ENCODE results near the gene F12.

The F12 gene

DNA sequence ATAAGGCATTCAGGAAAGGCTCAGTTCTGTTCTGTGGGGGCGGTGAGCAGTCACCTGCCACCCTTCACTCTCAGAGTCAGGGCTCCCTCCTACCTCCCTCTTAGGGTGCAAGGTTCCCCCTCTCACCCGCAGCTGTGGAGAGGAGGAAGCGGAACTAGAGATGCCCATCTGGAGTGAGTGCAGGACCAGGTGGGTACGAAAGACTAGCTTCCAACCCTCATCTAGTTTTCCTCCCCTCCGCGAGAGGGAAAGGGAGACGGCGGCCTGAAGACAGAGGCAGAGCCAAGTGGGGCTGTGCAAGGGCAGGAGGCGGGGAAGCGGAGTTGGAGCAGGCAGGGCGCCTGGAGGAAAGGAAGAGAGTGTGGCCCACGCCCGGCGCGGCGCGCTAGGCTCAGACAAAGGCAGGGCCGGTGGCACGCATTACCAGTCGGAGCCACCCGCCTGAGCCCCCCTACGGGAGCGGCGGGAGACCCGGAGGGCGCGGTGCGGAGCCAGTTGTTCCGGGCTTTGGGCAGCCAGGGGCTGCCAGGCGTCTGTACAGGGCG, 44.6 kb upstream of the F12 start:
- Histone ChIP-seq H3K4me3 (ENCODE audit: low read depth in 1 of 5, low read length in 5 of 5) (peak overlapping the region in 2 of 5 donors; percentile 65 to 76), H3K27ac (ENCODE audit: low read depth, low read length) (no peak overlapping the region), H3K27me3 (ENCODE audit: control insufficient read depth in 5 of 5, insufficient read depth in 4 of 5, low read length in 5 of 5) (peaks cover 25 to 34% (median 31%) of the 10 kb centered on the region in 5 donors), H3K9me3 (ENCODE audit: control insufficient read depth in 5 of 5, low read length in 5 of 5) (no peaks in the 10 kb centered on the region), H3K9ac (ENCODE audit: low read length in 5 of 5) (peak overlapping the region in 1 of 5 donors; percentile 4), H3K36me3 (ENCODE audit: control insufficient read depth in 5 of 5, insufficient read depth in 5 of 5, low read length in 5 of 5) (peaks cover 0 to 14% (median 13%) of the 10 kb centered on the region in 5 donors), H3K4me1 (ENCODE audit: control insufficient read depth in 5 of 5, insufficient read depth in 5 of 5, low read length in 5 of 5) (peaks cover 0 to 34% (median 33%) of the 10 kb centered on the region in 5 donors)

DNA sequence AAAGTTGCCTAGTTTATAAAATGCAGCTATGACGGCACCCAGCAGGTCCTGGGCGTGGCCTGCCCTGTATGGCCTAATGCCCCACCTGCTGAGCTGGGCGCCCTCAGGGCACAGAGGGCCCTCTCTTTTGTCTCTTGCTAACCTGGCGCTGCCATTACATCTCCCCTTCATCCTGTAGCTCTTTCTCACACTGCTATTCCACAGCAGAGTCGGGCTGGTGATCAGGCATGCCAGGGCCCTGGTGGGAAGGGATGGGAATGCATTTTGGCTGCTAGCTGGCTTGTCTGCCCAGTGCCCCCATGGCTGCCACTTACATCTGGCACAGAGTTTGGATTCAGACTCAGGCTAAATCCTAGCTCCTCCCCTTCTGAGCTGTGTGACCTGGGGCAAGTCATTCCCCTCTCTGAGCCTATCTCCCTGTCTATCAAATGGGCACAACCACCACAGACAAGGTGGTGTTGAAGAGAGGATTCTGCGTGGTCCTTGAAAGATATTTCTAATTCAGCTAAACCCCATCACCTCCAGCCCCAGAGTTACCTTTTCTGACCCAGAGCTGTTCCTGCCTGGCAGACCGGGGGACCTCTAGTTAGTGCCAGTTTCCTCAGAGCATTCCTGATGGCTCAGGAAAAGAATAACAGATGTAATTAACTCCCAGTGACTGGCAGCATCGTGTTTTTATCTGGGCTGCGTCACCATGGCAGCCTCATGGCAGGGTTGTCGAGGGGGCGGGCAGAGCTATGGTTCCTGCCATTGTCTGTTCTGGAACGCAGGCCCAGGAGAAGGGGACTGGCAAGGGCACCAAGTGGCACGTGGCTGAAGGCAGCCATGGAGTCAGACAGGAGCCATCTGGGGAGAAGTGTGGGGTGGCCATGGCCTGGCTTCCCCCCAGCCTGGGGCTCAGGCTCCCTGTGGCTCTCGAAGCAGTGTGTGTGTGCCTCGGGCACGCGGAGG, 43.6 kb upstream of the F12 start:
- Histone ChIP-seq H3K4me3 (ENCODE audit: low read depth in 1 of 5, low read length in 5 of 5) (no peak overlapping the region), H3K27ac (ENCODE audit: low read depth, low read length) (no peak overlapping the region), H3K9ac (ENCODE audit: low read length in 5 of 5) (no peak overlapping the region), H3K9me3 (ENCODE audit: control insufficient read depth in 5 of 5, low read length in 5 of 5) (no peaks in the 10 kb centered on the region), H3K27me3 (ENCODE audit: control insufficient read depth in 5 of 5, insufficient read depth in 4 of 5, low read length in 5 of 5) (peaks cover 25 to 43% (median 38%) of the 10 kb centered on the region in 5 donors), H3K36me3 (ENCODE audit: control insufficient read depth in 5 of 5, insufficient read depth in 5 of 5, low read length in 5 of 5) (peaks cover 0 to 5% (median 4%) of the 10 kb centered on the region in 5 donors), H3K4me1 (ENCODE audit: control insufficient read depth in 5 of 5, insufficient read depth in 5 of 5, low read length in 5 of 5) (peaks cover 0 to 37% (median 36%) of the 10 kb centered on the region in 5 donors)

DNA sequence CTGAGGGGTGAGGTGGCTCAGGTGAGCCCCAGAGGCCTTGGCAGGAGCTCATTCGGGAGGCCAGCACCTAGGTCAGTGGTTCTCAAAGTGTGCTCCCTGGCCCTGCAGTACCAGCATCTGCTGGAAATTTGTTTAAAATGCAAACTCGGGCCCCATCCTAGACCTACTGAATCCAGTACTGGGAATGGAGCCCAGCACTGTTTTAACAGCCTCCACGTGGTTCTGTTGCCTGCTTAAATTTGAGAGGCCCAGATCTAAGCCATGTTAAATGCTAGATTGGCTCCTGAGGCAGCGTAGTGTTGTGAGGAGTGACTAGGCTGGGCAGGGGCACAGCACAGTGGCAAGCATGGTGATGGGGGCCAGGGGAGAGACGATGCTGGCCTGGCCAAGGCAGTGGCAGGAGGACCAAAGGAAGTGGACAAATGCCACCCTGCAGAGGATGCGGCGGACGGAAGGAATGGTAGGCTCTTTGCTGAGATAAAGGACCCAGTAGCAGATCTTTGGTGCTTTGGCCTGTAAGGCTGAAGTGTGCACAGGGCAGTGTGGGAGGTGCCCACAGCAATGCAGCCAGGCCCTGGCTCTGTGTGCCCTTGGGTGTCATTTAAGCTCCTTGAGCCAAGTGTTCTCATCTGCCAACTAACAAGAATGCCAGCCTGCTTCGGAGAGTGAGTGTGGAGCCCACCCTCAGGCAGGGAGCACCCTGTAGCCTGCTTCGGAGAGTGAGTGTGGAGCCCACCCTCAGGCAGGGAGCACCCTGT, 41.5 kb upstream of the F12 start:
- Histone ChIP-seq H3K27me3 (ENCODE audit: control insufficient read depth in 5 of 5, insufficient read depth in 4 of 5, low read length in 5 of 5) (peaks cover 30 to 48% (median 47%) of the 10 kb centered on the region in 5 donors), H3K4me3 (ENCODE audit: low read depth in 1 of 5, low read length in 5 of 5) (no peak overlapping the region), H3K36me3 (ENCODE audit: control insufficient read depth in 5 of 5, insufficient read depth in 5 of 5, low read length in 5 of 5) (no peaks in the 10 kb centered on the region), H3K9me3 (ENCODE audit: control insufficient read depth in 5 of 5, low read length in 5 of 5) (no peaks in the 10 kb centered on the region), H3K4me1 (ENCODE audit: control insufficient read depth in 5 of 5, insufficient read depth in 5 of 5, low read length in 5 of 5) (peaks cover 0 to 42% (median 36%) of the 10 kb centered on the region in 5 donors), H3K9ac (ENCODE audit: low read length in 5 of 5) (no peak overlapping the region), H3K27ac (ENCODE audit: low read depth, low read length) (no peak overlapping the region)

DNA sequence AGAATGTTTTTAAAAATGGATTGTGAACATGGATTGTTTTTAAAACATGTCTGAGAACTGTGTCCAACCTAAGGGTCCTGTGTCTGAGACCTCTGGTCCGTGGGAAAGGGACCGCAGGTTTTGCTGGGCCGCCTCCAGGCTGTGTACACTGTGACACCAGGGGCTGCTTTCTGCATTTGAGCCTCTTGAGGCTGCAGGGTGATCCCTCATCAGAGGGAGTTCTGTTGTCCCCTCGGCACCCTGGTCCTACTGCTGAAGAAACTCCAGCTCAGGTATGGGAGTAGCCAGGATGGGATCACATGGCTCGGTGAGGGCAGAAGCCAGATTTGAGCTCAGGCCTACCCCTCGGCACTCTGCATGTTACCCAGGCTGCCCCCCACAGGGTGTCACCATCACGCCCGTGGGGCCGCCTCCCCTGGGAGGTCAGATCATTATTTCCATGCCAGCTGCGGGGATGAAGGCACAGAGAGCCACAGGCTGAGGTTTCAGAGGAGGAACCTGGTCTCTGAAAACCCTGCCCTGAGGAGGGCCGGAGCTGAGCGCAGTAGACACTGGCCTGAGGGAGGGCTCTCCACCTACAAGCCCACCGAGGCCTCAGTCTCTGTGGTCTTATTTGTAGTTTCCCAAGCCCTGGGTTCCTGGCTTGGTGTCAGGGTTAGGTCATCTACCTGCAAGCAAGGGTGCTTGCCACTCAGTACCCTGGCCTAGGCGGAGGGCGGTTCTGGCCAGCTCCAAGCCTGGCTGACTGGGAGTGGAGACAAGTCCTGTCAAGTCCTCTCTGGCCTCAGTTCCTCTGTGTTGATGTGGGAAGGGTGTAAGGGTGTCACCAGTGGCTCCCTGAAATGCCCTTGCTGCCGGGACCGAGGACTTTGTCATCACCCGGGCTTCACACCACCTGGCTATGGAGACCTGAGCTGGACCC, 40.0 kb upstream of the F12 start:
- Histone ChIP-seq H3K36me3 (ENCODE audit: control insufficient read depth in 5 of 5, insufficient read depth in 5 of 5, low read length in 5 of 5) (no peaks in the 10 kb centered on the region), H3K4me3 (ENCODE audit: low read depth in 1 of 5, low read length in 5 of 5) (no peak overlapping the region), H3K27me3 (ENCODE audit: control insufficient read depth in 5 of 5, insufficient read depth in 4 of 5, low read length in 5 of 5) (peaks cover 30 to 48% (median 47%) of the 10 kb centered on the region in 5 donors), H3K9me3 (ENCODE audit: control insufficient read depth in 5 of 5, low read length in 5 of 5) (no peaks in the 10 kb centered on the region), H3K9ac (ENCODE audit: low read length in 5 of 5) (peak overlapping the region in 1 of 5 donors; percentile 26), H3K4me1 (ENCODE audit: control insufficient read depth in 5 of 5, insufficient read depth in 5 of 5, low read length in 5 of 5) (peaks cover 0 to 30% (median 25%) of the 10 kb centered on the region in 5 donors), H3K27ac (ENCODE audit: low read depth, low read length) (no peak overlapping the region)

DNA sequence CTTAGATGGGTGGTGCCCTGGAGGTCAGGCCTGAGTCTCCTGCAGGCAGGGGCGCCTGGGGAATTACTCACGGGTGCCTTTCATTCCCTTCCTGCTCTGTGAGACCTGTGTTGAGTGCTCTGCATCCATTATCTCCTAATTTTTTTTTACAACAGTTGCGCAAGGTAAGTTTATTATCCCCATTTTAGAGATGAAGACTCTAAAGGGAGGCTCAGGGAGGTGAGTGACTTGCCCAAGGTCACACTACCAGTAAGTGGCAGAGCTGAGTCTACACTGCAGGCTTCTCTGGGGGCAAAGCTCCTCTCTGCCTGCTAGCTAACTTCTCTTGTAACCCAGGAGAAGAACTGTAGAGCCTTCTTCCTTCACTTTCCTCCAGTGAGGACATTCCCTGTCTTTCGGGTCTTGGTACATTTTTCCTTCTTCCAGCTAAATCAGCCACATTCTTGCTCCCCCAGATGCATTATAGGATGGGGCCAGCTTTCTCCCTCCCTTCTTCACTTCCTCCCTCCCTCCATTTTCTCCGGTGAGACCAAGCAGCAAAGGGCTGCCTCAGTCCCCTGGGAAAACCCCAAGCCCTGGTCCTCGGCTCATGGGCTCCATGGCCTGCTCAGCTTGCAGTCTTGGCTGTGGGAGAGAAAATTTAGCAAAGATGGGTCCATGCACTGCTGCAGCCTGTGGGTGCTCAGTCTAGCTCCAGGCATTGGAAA, 39.0 kb upstream of the F12 start:
- H3K27me3 ChIP-seq (ENCODE audit: control insufficient read depth in 5 of 5, insufficient read depth in 4 of 5, low read length in 5 of 5): peaks cover 30 to 48% (median 42%) of the 10 kb centered on the region in 5 donors
- H3K4me3 ChIP-seq (ENCODE audit: low read depth in 1 of 5, low read length in 5 of 5): no peak overlapping the region
- no peaks in the 10 kb centered on the region for H3K9me3 ChIP-seq (ENCODE audit: control insufficient read depth in 5 of 5, low read length in 5 of 5)
- peaks cover 0 to 22% (median 16%) of the 10 kb centered on the region in 5 donors for H3K4me1 ChIP-seq (ENCODE audit: control insufficient read depth in 5 of 5, insufficient read depth in 5 of 5, low read length in 5 of 5)
- H3K27ac ChIP-seq (ENCODE audit: low read depth, low read length): no peak overlapping the region
- H3K9ac ChIP-seq (ENCODE audit: low read length in 5 of 5): no peak overlapping the region
- no peaks in the 10 kb centered on the region for H3K36me3 ChIP-seq (ENCODE audit: control insufficient read depth in 5 of 5, insufficient read depth in 5 of 5, low read length in 5 of 5)

DNA sequence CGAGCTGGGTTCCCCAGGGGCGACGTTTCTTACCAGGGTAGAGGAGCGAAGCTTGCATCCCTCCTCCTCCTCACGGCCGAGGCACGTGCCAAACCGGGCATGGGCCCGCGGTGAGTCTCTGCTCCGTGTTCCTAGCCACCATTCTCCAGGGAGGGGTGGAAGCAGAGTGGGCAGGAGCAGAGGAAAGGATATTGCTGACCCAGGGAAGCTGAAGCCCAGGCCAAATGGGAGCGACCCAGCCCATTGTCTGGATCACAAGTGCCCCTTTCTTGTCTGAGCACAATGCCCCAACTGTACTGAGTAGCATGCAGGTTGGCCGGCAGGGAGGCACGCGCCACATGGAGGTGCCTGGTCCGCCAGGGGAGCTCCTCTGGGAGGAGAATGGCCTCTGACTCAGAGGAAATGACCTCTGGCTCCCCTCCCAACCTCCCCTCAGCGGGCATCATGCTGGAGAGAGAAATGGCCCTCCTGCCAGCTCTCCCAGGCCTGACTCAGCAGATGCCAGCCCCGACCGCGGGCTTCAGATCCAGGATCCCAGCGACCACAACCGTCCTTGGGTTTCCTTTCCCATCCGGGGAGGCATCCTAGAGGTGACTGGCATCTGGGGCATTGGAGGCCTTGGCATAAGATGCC, 38.4 kb upstream of the F12 start:
- Histone ChIP-seq H3K4me1 (ENCODE audit: control insufficient read depth in 5 of 5, insufficient read depth in 5 of 5, low read length in 5 of 5) (peaks cover 0 to 22% (median 16%) of the 10 kb centered on the region in 5 donors), H3K36me3 (ENCODE audit: control insufficient read depth in 5 of 5, insufficient read depth in 5 of 5, low read length in 5 of 5) (peaks cover 0 to 5% (median 0%) of the 10 kb centered on the region in 5 donors), H3K4me3 (ENCODE audit: low read depth in 1 of 5, low read length in 5 of 5) (no peak overlapping the region), H3K9me3 (ENCODE audit: control insufficient read depth in 5 of 5, low read length in 5 of 5) (no peaks in the 10 kb centered on the region), H3K9ac (ENCODE audit: low read length in 5 of 5) (no peak overlapping the region), H3K27ac (ENCODE audit: low read depth, low read length) (no peak overlapping the region), H3K27me3 (ENCODE audit: control insufficient read depth in 5 of 5, insufficient read depth in 4 of 5, low read length in 5 of 5) (peaks cover 27 to 45% (median 39%) of the 10 kb centered on the region in 5 donors)

DNA sequence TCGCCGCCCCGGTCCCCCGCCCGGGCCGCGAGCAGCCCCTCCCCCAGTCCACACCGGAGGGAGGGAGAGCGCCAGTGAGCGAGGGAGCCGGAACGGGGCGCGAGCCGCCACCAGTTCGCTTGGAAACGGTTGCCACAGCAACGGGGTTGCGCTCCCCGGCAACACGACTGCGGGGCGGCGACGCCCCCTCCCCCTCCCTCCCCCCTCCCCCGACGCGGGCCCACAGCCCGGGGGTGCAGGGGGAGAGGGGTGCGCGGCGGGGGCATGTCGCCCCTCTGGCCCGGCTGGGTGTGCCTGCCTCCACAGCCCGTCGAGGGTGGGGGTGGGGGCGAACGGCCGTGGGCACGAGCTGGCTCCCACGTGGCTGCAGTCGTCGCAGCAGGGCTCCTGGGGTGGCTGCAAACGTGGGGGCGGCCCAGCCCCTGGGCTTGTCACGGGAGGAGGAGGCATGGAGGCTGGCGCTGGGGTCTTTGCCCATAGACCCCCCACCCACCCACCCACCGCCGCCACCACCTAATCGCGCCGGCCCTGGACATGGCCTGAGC, 37.8 kb upstream of the F12 start:
- H3K9me3 ChIP-seq (ENCODE audit: control insufficient read depth in 5 of 5, low read length in 5 of 5): no peaks in the 10 kb centered on the region
- H3K27ac ChIP-seq (ENCODE audit: low read depth, low read length): no peak overlapping the region
- peak overlapping the region in 3 of 5 donors; percentile 48 to 70 (median 59) for H3K4me3 ChIP-seq (ENCODE audit: low read depth in 1 of 5, low read length in 5 of 5)
- peaks cover 21 to 39% (median 37%) of the 10 kb centered on the region in 5 donors for H3K27me3 ChIP-seq (ENCODE audit: control insufficient read depth in 5 of 5, insufficient read depth in 4 of 5, low read length in 5 of 5)
- peaks cover 0 to 10% (median 5%) of the 10 kb centered on the region in 5 donors for H3K36me3 ChIP-seq (ENCODE audit: control insufficient read depth in 5 of 5, insufficient read depth in 5 of 5, low read length in 5 of 5)
- H3K9ac ChIP-seq (ENCODE audit: low read length in 5 of 5): no peak overlapping the region
- H3K4me1 ChIP-seq (ENCODE audit: control insufficient read depth in 5 of 5, insufficient read depth in 5 of 5, low read length in 5 of 5): peaks cover 0 to 22% (median 16%) of the 10 kb centered on the region in 5 donors

DNA sequence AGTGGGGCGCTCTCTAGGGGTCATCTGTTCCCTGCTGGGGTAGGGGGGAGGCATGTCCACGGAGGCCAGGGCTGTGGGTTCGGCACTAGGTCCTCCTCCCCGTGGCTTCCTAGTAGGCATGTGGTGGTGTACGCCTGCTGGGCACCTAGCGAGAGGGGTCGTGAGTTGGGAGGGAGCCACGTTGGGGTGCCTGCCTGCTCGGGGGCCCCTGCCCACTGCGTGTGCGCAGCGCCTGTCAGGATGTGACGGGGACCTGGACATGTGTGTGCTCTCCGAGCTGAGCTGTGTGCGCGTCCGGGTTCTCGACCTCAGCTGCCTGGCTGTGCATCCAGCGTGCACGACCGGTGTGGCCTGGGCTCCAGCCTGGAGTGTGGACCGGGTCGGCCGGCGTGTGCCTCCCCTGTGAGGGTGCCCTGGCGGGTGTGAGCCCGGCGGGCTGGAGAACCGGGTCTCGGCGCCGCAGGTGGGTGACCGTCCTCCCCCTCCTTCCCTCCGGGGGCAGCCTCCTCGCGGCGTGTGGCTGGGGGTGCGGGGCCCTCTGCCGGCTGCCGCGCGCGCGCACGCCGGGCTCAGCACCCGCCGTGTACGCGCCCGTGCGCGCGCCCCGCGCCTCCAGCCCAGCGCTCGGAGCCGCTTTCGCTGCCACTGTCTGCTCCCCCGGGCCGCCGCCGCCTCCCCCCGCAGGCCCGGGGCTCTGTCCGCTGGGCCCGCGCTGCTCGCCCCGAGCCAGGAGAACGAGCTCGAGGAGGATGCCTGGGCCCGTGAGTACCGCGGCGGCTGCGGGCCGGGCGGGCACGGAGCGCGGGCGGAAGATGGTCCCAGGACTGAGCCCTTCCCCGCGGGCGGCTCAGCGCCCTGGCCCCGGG, 37.1 kb upstream of the F12 start, which contains the start of gene PRR7:
Gene PRR7, plus strand, starts transcription at position 615 of the 866 bp plus-strand sequence. CDS start 8,254 bp downstream, outside the sequence.
- Histone ChIP-seq H3K9ac (ENCODE audit: low read length in 5 of 5) (peak within 1 kb of the TSS in 2 of 5 donors; percentile 38 to 39), H3K27ac (ENCODE audit: low read depth, low read length) (no peak within 1 kb of the TSS)

More for the DNA sequence above, 37.1 kb upstream of the F12 start, which contains the start of gene PRR7:
- H3K4me3 ChIP-seq (ENCODE audit: low read depth in 1 of 5, low read length in 5 of 5): peak within 1 kb of the TSS in 4 of 5 donors; percentile 53 to 70 (median 64)
- no peaks in the 10 kb centered on the region for H3K9me3 ChIP-seq (ENCODE audit: control insufficient read depth in 5 of 5, low read length in 5 of 5)
- H3K36me3 ChIP-seq (ENCODE audit: control insufficient read depth in 5 of 5, insufficient read depth in 5 of 5, low read length in 5 of 5): peaks cover 0 to 17% (median 11%) of the 10 kb centered on the region in 5 donors
- H3K27me3 ChIP-seq (ENCODE audit: control insufficient read depth in 5 of 5, insufficient read depth in 4 of 5, low read length in 5 of 5): peaks cover 20 to 39% (median 31%) of the 10 kb centered on the region in 5 donors
- H3K4me1 ChIP-seq (ENCODE audit: control insufficient read depth in 5 of 5, insufficient read depth in 5 of 5, low read length in 5 of 5): peaks cover 0 to 22% (median 16%) of the 10 kb centered on the region in 5 donors

Measured in subcutaneous abdominal adipose tissue (tissue), 5 donors.